Stimulated activated CD4-positive, alpha-beta T cell treated with anti-CD3 and anti-CD28 coated beads, Interleukin-4, amount 100 ng/mL, for 48 hours (primary cell): Measurements from ENCODE around the gene SMCO4.

Experiments
- DNase-seq, 2 donors: peaks; one replicate each; pipeline ENCODE4 v3.0.0-alpha.2; 2020; ENCODE audit warnings: low read depth in 2 of 2

The SMCO4 gene

GRCh38 chr11:93504110-93505095 lies 38.8 kb downstream of the SMCO4 start:
- DNase-seq: no peak

- no peak for DNase-seq
Measured at GRCh38 chr11:93501856-93502255, 41.3 kb downstream of the SMCO4 start.

- no peak for DNase-seq
Measured at GRCh38 chr11:93500759-93501158, 42.4 kb downstream of the SMCO4 start.

GRCh38 chr11:93498641-93499040 lies 44.5 kb downstream of the SMCO4 start:
- DNase-seq: no peak

GRCh38 chr11:93498161-93498560 lies 45.0 kb downstream of the SMCO4 start:
- no peak for DNase-seq

- DNase-seq: no peak
Measured at GRCh38 chr11:93497596-93497995, 45.6 kb downstream of the SMCO4 start.

GRCh38 chr11:93494357-93494756 lies 48.8 kb downstream of the SMCO4 start:
- DNase-seq: no peak

GRCh38 chr11:93493252-93493897 lies 49.8 kb downstream of the SMCO4 start:
- DNase-seq: no peak

- no peak for DNase-seq
Measured at GRCh38 chr11:93492464-93493251, 50.5 kb downstream of the SMCO4 start.

GRCh38 chr11:93491973-93492372 lies 51.2 kb downstream of the SMCO4 start:
- no peak for DNase-seq

- no peak for DNase-seq
Measured at GRCh38 chr11:93490996-93491618, 52.1 kb downstream of the SMCO4 start.

- DNase-seq: no peak
Measured at GRCh38 chr11:93489841-93490240, 53.4 kb downstream of the SMCO4 start.

- no peak for DNase-seq
Measured at GRCh38 chr11:93487032-93487483, 56.1 kb downstream of the SMCO4 start.

GRCh38 chr11:93485983-93486382 lies 57.2 kb downstream of the SMCO4 start:
- DNase-seq: no peak

- DNase-seq: no peak
Measured at GRCh38 chr11:93484716-93485115, 58.5 kb downstream of the SMCO4 start.

GRCh38 chr11:93482556-93482955 lies 60.6 kb downstream of the SMCO4 start:
- no peak for DNase-seq

GRCh38 chr11:93481696-93482095 lies 61.5 kb downstream of the SMCO4 start:
- no peak for DNase-seq

GRCh38 chr11:93481279-93481678 lies 61.9 kb downstream of the SMCO4 start:
- DNase-seq: no peak

- DNase-seq: no peak
Measured at GRCh38 chr11:93480756-93481155, 62.4 kb downstream of the SMCO4 start.

- DNase-seq: no peak
Measured at GRCh38 chr11:93480256-93480655, 62.9 kb downstream of the SMCO4 start.

- no peak for DNase-seq
Measured at GRCh38 chr11:93478841-93479240, 64.3 kb downstream of the SMCO4 start.
